Loucy (cell line): ENCODE results near the gene UNK.
A peak's percentile ranks its signal among the peaks of the same experiment; 100 is the strongest.
"Not testable (repeated sequence)": the region's sequence is repeated elsewhere in the genome, so short reads cannot be mapped to it uniquely, and the experiment has no call there.

Experiments
- H2AFZ ChIP-seq: fragments of 200-600 bp; sonication (generic); 2 replicates; pipeline ENCODE4 v1.6.0; 2016; ENCODE audit warnings: antibody characterized with exemption, mild to moderate bottlenecking, low read length, moderate library complexity
- H3F3A ChIP-seq: fragments of 200-600 bp; 2 replicates; pipeline ENCODE4 v1.6.0; 2016; ENCODE audit warnings: antibody characterized with exemption, low read depth, mild to moderate bottlenecking
- H3K27me3 ChIP-seq: fragments of 200-600 bp; sonication (generic); 2 replicates; pipeline ENCODE4 v1.6.1; 2014; ENCODE audit warnings: low read length, mild to moderate bottlenecking; ENCODE audit not compliant: insufficient read depth, poor library complexity, severe bottlenecking
- H3K36me3 ChIP-seq: fragments of 200-600 bp; sonication (generic); 2 replicates; pipeline ENCODE4 v1.6.1; 2016; ENCODE audit warnings: low read length; ENCODE audit not compliant: insufficient read depth
- H3K4me1 ChIP-seq: fragments of 200-600 bp; sonication (generic); 2 replicates; pipeline ENCODE4 v1.5.1; 2014; ENCODE audit warnings: low read length, mild to moderate bottlenecking; ENCODE audit not compliant: insufficient read depth, poor library complexity, severe bottlenecking
- H3K4me2 ChIP-seq: fragments of 200-600 bp; sonication (generic); 2 replicates; pipeline ENCODE4 v1.6.0; 2014; ENCODE audit warnings: antibody characterized with exemption, low read length, low read depth, mild to moderate bottlenecking; ENCODE audit not compliant: poor library complexity, severe bottlenecking
- H3K4me3 ChIP-seq: fragments of 200-600 bp; sonication (generic); 2 replicates; pipeline ENCODE4 v1.5.1; 2014; ENCODE audit warnings: low read length, mild to moderate bottlenecking, mixed read lengths; ENCODE audit not compliant: poor library complexity, severe bottlenecking
- H3K79me2 ChIP-seq: fragments of 200-600 bp; sonication (generic); 2 replicates; pipeline ENCODE4 v1.6.1; 2014; ENCODE audit warnings: low read length; ENCODE audit not compliant: insufficient read depth
- H3K9ac ChIP-seq: fragments of 200-600 bp; sonication (generic); 2 replicates; pipeline ENCODE4 v1.6.0; 2014; ENCODE audit warnings: mild to moderate bottlenecking, low read depth, low read length, moderate library complexity; ENCODE audit not compliant: poor library complexity, severe bottlenecking
- H3K9me2 ChIP-seq: fragments of 200-600 bp; sonication (generic); replicated peaks from 2 replicates; pipeline ENCODE4 v1.6.1; 2016; ENCODE audit warnings: low read depth, low read length, mixed read lengths
- H3K9me3 ChIP-seq: fragments of 200-600 bp; sonication (generic); 2 replicates; pipeline ENCODE4 v1.6.1; 2014; ENCODE audit warnings: mild to moderate bottlenecking, antibody characterized with exemption, low read length, low read depth; ENCODE audit not compliant: insufficient read depth
- H4K20me1 ChIP-seq: fragments of 200-600 bp; sonication (generic); 2 replicates; pipeline ENCODE4 v1.6.0; 2014; ENCODE audit warnings: antibody characterized with exemption, low read length, mild to moderate bottlenecking; ENCODE audit not compliant: insufficient read depth, poor library complexity, severe bottlenecking
- EZH2phosphoT487 ChIP-seq: fragments of 200-600 bp; IDR thresholded peaks from 2 replicates; pipeline ENCODE4 v1.6.1; 2018; ENCODE audit warnings: antibody characterized with exemption, mild to moderate bottlenecking, moderate library complexity, borderline replicate concordance
- TF ChIP-seq, protein P1 (sequence below): fragments of 200-600 bp; sonication (generic); conservative IDR thresholded peaks from 2 replicates; pipeline ENCODE4 v1.5.1; 2014; ENCODE audit warnings: mild to moderate bottlenecking, antibody characterized with exemption, low read length

UNK gene

GRCh38 chr17:75855310-75856061 is 70.9 kb downstream of the UNK start, which contains the start of gene WBP2:
Gene WBP2, minus strand, starts transcription at chr17:75855335. Its CDS starts 38 bp downstream, at chr17:75855297.
- Histone ChIP-seq H3K4me1 (peaks cover 30% of the 10 kb centered on the region), H4K20me1 (peaks cover 7% of the 10 kb centered on the region), H3K4me2 (peak within 1 kb of the TSS; percentile 99), H3K36me3 (peaks cover 4% of the 10 kb centered on the region; the same call in 1 of the 2 replicates), H2AFZ (peak within 1 kb of the TSS; percentile 30), H3K9me3 (no peaks in the 10 kb centered on the region), H3K9ac (peak within 1 kb of the TSS; percentile 87), H3K9me2 (no peaks in the 10 kb centered on the region), H3K4me3 (peak within 1 kb of the TSS; percentile 91), H3F3A (peaks cover 6% of the 10 kb centered on the region; the same call in 1 of the 2 replicates), H3K79me2 (peaks cover 24% of the 10 kb centered on the region), H3K27me3 (no peaks in the 10 kb centered on the region)
- TF ChIP-seq, protein P1, sequence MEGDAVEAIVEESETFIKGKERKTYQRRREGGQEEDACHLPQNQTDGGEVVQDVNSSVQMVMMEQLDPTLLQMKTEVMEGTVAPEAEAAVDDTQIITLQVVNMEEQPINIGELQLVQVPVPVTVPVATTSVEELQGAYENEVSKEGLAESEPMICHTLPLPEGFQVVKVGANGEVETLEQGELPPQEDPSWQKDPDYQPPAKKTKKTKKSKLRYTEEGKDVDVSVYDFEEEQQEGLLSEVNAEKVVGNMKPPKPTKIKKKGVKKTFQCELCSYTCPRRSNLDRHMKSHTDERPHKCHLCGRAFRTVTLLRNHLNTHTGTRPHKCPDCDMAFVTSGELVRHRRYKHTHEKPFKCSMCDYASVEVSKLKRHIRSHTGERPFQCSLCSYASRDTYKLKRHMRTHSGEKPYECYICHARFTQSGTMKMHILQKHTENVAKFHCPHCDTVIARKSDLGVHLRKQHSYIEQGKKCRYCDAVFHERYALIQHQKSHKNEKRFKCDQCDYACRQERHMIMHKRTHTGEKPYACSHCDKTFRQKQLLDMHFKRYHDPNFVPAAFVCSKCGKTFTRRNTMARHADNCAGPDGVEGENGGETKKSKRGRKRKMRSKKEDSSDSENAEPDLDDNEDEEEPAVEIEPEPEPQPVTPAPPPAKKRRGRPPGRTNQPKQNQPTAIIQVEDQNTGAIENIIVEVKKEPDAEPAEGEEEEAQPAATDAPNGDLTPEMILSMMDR, result peak; percentile 66
- no peak for TF ChIP-seq EZH2phosphoT487

DNA sequence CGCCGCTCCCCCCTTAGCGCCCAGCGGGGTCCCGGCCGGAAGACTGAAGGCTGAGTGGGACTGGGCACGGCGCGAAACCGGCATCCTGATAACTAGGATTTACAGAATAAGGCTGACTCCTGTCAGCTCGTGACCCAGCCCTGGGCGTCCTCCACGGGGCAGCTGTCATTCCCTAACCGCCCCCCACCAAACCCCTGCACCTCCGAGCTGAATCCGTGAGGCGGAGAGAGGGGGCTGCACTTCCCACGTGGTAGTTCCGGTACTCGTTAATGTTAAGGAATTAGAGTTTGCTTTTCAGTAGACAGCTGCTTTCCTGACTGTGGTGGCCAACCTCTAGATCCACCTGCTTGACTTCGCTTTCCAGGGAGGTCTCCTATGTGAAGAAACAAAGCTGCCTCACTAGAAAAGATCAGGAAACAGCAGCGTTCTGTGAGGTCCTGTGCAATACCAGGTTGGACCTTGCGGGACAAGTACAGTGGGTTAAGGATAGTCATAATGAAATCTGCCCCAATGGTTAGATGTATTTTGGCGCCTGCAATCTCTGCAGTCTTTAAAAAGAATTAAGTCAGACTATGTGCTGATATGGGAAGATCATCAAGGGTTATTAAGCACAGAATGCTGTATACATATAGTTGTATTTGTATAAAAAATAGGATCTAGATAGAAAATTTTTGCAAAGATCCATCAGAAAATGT is 71.6 kb downstream of the UNK start:
- Histone ChIP-seq H3K27me3 (no peaks in the 10 kb centered on the region), H3K9me3 (no peaks in the 10 kb centered on the region), H3F3A (peaks cover 6% of the 10 kb centered on the region; the same call in 1 of the 2 replicates), H3K4me2 (peak overlapping the region; percentile 87), H3K36me3 (peaks cover 4% of the 10 kb centered on the region; the same call in 1 of the 2 replicates), H4K20me1 (peaks cover 7% of the 10 kb centered on the region), H3K9me2 (no peaks in the 10 kb centered on the region), H3K9ac (peak overlapping the region; percentile 87), H2AFZ (peak overlapping the region; percentile 18), H3K4me1 (peaks cover 30% of the 10 kb centered on the region), H3K4me3 (peak overlapping the region; percentile 91), H3K79me2 (peaks cover 24% of the 10 kb centered on the region)
- no peak for TF ChIP-seq EZH2phosphoT487

GRCh38 chr17:75859358-75859757 is 74.8 kb downstream of the UNK start:
- H3K36me3 ChIP-seq, result not testable (repeated sequence)
- peaks cover 11% of the 10 kb centered on the region for H3K79me2 ChIP-seq

DNA sequence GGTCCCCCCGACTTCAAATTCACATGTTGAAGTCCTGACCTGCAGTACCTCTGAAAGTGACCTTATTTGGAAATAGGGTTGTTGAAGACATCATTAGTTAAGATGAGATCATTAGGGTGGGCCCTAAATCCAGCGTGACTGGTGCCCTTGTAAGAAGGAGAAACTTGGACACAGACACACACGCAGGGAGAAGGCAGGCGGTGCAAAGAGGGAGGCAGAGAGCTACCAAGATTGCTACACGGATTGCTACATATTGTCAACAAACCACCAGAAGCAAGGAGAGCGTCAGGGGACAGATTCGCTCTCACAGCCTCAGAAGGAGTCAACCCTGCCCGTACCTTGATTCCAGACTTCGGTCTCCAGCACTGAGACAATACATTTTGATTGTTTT is 77.3 kb downstream of the UNK start:
- H3K4me1 ChIP-seq, result peaks cover 29% of the 10 kb centered on the region
- no peak for TF ChIP-seq EZH2phosphoT487
- no peaks in the 10 kb centered on the region for H3K36me3 ChIP-seq
- no peak overlapping the region for H3K4me3 ChIP-seq
- H3K9me3 ChIP-seq, result no peaks in the 10 kb centered on the region
- no peaks in the 10 kb centered on the region for H3K27me3 ChIP-seq
- H2AFZ ChIP-seq, result no peak overlapping the region
- H3K9me2 ChIP-seq, result no peaks in the 10 kb centered on the region
- peaks cover 10% of the 10 kb centered on the region; the same call in 1 of the 2 replicates for H3F3A ChIP-seq
- H3K79me2 ChIP-seq, result no peaks in the 10 kb centered on the region
- H3K9ac ChIP-seq, result no peak overlapping the region
- no peak overlapping the region for H3K4me2 ChIP-seq
- H4K20me1 ChIP-seq, result no peaks in the 10 kb centered on the region

More at GRCh38 chr17:75859358-75859757, 74.8 kb downstream of the UNK start:
- H3K4me3 ChIP-seq, H3K9ac ChIP-seq, H3K27me3 ChIP-seq, H3F3A ChIP-seq, H2AFZ ChIP-seq, H3K9me2 ChIP-seq, H4K20me1 ChIP-seq, H3K9me3 ChIP-seq: not testable (repeated sequence)
- H3K4me1 ChIP-seq, result peaks cover 27% of the 10 kb centered on the region
- H3K4me2 ChIP-seq, result peak overlapping the region; percentile 40
